GM21786 (cell line): ENCODE results near the gene RNF169.
"Not testable (repeated sequence)": the region's sequence is repeated elsewhere in the genome, so short reads cannot be mapped to it uniquely, and the experiment has no call there.

ENCODE experiments used
- ATAC-seq: cut with Tn5 transposase; IDR thresholded peaks from one replicate; pipeline ENCODE4 v1.9.1; 2021; ENCODE audit not compliant: unreplicated experiment

Gene RNF169

DNA sequence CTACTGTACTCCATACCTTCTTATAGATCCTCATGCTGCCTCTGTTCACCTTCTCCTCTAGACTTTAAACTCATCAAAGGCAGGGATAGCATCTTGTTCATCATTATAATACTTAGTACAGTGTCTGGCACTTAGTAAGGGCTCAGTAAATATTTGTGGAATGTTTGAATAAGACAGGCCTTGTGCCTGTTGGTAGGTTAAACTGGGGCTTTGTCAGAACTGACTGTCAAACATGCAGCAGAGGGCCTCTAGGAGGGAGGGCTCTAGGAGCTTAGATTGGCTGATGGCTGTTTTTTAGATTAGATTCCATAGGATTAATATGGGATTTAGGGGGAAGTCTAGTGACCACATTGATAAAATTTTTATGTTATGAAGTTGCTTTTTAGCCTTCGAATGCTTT is 70.8 kb downstream of the RNF169 start:
- no peak for ATAC-seq

GRCh38 chr11:74820763-74821162 is 72.1 kb downstream of the RNF169 start:
- ATAC-seq = no peak

DNA sequence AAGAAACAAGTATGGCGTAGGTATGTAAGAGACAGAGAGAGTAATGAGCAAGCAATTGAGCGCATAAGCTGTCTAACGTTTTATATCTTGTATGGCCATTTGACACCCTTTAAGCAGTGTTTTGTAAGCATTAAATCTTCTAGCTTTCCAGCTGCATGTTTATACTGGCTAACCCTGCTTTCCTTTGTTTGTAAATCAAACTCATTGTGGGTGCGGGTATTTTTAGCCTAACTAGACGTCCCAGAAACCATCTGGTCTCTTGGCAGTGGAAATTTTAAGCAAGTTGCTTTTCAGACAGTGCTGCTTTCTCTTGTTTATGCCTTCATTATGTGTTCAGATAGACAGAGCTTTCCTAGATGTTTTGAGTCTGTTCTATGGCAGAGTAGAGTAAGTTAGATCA is 73.5 kb downstream of the RNF169 start:
- no peak for ATAC-seq

DNA sequence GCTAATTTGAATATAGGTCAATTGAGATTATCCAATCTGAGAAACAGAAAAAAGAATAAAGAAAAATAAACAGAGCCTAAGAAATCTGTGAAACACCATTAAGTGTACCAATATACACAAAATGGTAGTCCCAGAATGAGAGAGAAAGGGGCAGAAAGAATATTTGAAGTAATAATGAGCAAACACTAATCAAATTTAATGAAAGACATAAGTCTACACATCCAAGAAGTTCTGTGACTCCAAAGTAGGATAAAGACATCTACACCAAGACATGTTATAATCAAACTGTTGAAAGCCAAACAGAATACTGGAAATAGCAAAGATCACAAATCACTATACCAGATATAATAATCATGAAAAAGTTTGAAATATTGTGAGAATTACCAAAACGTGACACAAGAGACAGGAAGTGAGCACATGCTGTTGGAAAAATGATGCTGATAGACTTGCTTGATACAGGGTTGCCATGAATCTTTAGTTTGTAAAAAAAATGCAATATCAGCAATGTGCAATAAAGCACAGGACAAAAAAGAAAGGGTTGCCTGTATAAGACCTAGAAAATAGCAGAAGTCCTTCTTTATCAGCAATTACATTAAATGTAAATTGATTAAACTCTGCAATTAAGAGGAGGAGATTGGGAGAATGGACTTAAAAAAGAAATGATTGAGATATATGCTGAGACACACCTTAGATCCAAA is 75.8 kb downstream of the RNF169 start:
- ATAC-seq = no peak

DNA sequence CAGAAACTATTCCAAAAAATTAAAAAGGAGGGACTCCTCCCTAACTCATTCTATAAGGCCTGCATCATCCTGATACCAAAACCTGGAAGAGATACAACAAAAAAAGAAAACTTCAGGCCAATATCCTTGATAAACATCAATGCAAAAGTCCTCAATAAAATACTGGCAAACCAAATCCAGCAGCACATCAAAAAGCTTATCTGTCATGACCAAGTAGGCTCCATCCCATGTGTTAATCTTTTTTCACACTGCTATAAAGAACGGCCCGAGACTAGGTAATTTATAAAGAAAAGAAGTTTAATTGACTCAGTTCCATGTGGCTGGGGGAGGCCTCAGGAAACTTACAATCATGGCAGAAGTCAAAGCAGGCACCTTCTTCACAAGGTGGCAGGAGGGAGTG is 76.9 kb downstream of the RNF169 start:
- ATAC-seq = not testable (repeated sequence)

DNA sequence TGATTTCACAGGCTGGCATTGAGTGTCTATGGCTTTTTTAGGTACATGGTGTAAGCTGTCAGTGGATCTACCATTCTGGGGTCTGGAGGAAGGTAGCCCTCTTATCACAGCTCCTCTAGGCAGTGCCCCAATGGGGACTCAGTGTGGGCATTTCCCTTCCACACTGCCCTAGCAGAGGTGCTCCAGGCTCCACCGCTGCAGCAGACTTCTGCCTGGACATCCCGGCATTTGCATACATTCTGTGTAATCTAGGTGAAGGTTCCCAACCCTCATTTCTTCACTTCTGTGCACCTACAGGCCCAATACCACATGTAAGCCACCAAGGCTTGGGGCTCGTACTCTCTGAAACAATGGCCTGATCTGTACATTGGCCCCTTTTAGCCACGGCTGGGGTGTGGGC is 78.3 kb downstream of the RNF169 start:
- no peak for ATAC-seq

- no peak for ATAC-seq
These were observed 88.5 kb downstream of the RNF169 start for GRCh38 chr11:74837191-74837590.

GRCh38 chr11:74838188-74838587 is 89.5 kb downstream of the RNF169 start:
- no peak for ATAC-seq

DNA sequence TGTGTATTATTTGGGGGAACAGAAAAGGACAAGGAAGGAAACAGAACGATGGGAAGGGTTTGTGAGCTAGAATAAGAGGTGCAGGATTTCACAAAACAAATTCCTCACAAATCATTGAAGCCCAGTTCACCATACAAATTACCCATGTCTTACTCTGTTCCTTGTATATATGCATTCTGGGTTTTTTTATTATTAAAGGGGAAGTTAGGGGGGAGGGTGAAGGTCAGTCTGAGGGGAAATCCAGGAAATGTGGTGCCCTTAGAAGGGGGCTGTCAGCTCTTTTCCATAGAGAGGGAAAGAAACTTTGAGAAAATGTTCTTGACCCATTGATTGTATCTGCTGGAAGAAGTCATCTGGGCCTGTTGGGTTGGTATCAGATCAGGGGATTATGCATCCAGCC is 90.8 kb downstream of the RNF169 start:
- no peak for ATAC-seq

GRCh38 chr11:74839971-74840370 is 91.3 kb downstream of the RNF169 start:
- no peak for ATAC-seq

DNA sequence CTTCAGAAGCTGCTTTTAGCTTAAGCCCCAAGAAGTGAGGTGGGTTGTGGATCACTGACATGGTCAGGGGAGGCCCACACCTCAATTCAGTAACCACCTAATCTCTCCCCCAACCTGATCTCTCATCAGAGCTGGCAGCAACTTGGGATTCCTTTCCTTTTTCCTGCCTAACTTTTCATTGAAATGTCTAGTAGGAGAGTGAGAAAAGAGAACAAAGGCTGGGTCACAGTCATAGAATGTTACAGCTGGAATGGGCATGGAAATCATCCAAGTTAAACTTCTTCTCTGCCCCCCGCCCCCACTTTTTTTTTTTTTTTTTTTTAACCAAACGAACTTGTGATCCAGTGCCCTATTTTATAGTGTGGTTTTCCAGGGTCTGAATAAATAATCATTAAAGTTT is 91.8 kb downstream of the RNF169 start:
- ATAC-seq = no peak

DNA sequence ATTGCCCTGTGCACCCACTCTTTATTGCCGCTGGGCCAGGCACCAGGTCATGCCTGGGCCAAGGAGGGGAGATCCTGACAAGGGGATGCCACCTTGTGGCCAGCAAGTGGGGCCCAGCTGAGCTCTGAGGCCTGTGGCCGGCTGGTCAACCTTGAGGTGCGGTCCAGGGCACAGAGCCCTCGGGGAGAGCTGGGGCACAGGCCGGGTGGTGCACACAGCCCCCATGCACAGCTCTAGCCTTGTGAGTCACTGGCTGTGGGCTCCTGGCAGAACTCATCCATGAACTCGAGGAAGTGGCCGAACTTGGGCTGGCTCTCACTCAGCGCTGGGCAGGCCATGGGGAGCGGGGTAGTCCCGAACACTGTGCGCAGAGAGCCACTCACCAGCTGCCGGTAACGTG is 94.3 kb downstream of the RNF169 start:
- ATAC-seq = no peak

DNA sequence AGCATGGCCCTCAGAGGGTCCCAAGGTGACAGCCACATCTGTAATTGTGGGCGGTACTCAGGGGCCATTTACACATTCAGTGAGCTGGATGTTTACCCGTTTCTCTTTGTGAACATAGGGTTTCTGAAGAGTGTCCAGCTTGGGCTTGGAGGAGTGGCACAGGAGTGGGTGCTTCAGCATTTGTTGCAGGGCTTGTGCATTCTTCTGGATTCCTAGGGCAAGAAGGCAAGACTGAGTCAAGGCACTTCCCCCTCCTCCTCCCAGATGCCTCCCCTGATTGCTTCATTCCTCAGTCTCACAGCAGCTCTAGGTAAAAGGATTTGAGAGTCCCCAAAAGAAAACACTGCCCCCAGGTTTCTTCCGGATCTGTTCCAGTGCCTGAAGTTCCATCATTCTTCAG is 95.4 kb downstream of the RNF169 start:
- no peak for ATAC-seq

- ATAC-seq = no peak
These were observed 96.2 kb downstream of the RNF169 start for GRCh38 chr11:74844865-74845264.

DNA sequence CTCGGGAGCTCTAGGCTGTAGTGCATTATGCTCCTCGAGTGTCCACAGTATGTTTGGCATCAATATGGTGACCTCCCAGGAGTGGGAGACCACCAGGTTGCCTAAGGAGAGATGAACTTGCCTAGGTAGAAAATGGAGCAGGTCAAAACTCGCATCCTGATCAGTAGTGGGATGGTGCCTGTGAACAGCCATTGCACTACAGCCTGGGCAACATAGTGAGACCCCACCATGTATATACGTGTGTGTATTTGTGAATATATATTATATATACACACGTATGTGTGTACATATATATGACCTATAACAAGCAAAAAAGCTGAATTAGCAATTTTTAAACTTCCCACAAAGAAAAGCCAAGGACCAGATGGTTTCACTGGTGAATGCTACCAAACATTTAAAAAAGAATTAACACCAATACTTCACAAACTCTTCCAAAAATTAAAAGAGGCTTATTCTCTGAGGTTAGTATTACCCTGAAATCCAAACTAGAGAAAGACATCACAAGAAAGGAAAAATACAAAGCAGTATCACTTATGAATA is 97.4 kb downstream of the RNF169 start:
- ATAC-seq = no peak

GRCh38 chr11:74846770-74847169 is 98.1 kb downstream of the RNF169 start:
- ATAC-seq = no peak

- no peak for ATAC-seq
These were observed 98.7 kb downstream of the RNF169 start for GRCh38 chr11:74847395-74847794.

DNA sequence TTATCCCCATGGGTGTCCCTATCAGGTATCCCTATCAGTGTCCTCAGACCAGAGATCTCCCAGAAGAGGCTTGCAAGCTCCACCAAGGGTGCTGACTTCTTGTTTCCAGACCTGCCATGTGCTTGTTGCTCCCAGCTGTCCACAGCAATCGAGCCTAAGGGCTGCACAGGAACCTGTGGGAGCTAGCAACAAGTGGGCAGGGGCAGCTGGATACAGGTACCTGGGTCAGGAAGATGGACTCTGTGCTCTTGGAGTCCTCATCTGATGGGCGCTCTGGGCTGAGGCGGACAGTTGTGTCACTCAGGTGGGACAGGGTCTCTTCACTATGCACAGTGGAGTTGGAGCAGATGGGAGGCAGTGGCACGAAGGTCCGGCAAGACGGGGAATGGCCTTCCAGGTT is 99.2 kb downstream of the RNF169 start:
- no peak for ATAC-seq

DNA sequence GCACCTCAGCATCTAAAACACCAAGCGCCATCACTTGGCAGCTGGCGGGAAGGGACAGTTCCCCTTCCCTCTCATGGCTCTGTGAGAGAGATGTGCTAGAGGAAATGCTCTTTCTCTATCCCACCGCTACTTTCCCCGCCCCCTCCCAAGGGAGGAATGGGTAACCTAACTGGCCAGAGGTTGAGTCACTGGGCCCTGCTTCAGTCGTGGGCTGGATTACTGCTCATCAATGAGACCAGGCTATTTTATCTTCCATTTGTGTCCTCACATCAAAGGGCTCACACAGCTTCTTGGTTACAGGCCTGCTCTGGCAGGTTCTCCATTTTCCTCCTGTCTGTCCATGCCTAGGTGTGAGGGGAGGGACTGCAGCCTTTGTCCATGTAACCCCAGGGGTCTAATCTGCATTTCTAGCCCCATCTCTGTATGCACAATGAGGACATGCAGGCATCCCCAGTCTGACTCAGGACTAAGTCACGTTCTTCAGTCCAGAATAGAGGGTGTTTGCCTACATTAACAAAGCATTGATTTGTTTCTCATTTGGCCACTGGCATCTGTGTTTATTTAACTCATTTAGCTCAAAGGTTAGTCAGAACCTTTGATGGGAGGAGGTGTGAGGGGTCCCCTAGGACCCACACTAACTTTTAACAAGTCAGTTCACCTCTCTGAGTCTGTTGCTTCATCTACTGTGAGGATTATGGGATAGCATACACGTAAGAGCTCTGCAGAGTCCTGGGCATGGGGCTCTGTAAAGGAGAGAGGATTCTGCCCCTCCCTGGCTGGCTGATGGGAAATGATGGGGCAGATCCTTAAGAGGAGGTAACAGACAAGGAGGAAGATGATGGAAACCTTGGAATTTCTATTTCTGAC is 101.1 kb downstream of the RNF169 start:
- no peak for ATAC-seq

DNA sequence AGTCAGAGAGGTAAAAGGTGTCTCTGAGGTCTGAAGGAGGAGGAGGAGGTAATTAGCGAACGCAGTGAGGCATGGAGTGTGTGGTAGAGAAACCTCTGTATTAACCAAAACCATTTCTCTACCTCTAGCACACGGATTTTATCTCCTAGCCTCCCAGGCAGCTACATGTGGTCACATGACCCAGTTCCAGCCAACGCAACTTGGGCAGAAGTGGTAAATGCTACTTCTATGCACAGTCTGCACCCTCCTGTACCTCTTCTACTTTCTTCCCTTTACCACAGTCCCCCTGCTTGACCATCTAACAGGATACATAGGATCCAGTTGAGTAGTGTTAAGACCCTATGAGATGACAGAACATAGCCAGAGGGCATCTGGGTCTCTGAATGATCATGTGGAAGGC is 104.6 kb downstream of the RNF169 start:
- ATAC-seq = no peak

- no peak for ATAC-seq
These were observed 112.1 kb downstream of the RNF169 start for GRCh38 chr11:74860743-74861142.

DNA sequence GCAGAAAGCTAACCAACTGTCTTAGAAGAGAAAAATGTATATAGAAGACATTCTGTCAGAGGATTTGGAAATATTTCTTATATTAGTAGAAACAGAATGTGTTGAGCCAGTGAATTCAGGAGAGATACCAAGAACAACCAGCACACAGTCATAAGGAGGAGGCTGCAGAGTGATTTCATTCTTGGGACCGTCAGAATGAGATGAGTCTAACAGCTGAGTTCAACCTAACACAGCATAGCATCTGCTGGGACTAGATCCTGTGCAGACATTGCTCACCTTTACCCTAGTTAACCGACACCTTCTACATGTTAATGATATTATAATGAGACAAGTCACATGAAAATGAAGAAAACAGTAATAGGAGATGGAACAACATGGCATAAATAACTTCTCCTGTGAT is 114.8 kb downstream of the RNF169 start:
- ATAC-seq = no peak
